Measurements from ENCODE around the gene TNNT3.

The TNNT3 gene

GRCh38 chr11:1936781-1937615, 17.5 kb downstream of the TNNT3 start:
- H3F3A ChIP-seq (ENCODE audit: insufficient read depth), result no peaks in the 10 kb centered on the region
- TF ChIP-seq CTCF (IDR thresholded peaks at IDR 0.05; ENCODE audit: insufficient read depth, low read length, poor library complexity, severe bottlenecking) (no peak), EZH2phosphoT487 (conservative IDR thresholded peaks at IDR 0.05; ENCODE audit: low read length) (no peak)
- H3K4me3 ChIP-seq (ENCODE audit: insufficient read depth, low read length, poor library complexity, severe bottlenecking), result no peak overlapping the region
- no peaks in the 10 kb centered on the region for H3K27me3 ChIP-seq (ENCODE audit: low read length)
- H3K4me2 ChIP-seq (ENCODE audit: low read depth, low read length, poor library complexity, severe bottlenecking), result no peak overlapping the region
- H3K79me2 ChIP-seq (ENCODE audit: insufficient read depth, low read length), result no peaks in the 10 kb centered on the region
- H3K36me3 ChIP-seq (ENCODE audit: low read length), result no peaks in the 10 kb centered on the region
- H3K9ac ChIP-seq (ENCODE audit: low read length), result no peak overlapping the region
- H2AFZ ChIP-seq (ENCODE audit: low read depth, low read length, severe bottlenecking), result no peak overlapping the region
- no peaks in the 10 kb centered on the region for H3K9me2 ChIP-seq (replicated peaks; ENCODE audit: insufficient read depth, low read length)
- H3K9me3 ChIP-seq (ENCODE audit: insufficient read depth, low read length), result no peaks in the 10 kb centered on the region
- no peak overlapping the region for H3K27ac ChIP-seq (ENCODE audit: low read depth, low read length)
- H4K20me1 ChIP-seq (ENCODE audit: low read depth, low read length), result no peaks in the 10 kb centered on the region

GRCh38 chr11:1937616-1938342, 18.3 kb downstream of the TNNT3 start:
- H3K4me3 ChIP-seq (ENCODE audit: insufficient read depth, low read length, poor library complexity, severe bottlenecking), result no peak overlapping the region
- H3K9me2 ChIP-seq (replicated peaks; ENCODE audit: insufficient read depth, low read length), result no peaks in the 10 kb centered on the region
- no peak overlapping the region for H3K9ac ChIP-seq (ENCODE audit: low read length)
- H3K4me2 ChIP-seq (ENCODE audit: low read depth, low read length, poor library complexity, severe bottlenecking), result no peak overlapping the region
- H3K79me2 ChIP-seq (ENCODE audit: insufficient read depth, low read length), result no peaks in the 10 kb centered on the region
- H3K9me3 ChIP-seq (ENCODE audit: insufficient read depth, low read length), result no peaks in the 10 kb centered on the region
- H2AFZ ChIP-seq (ENCODE audit: low read depth, low read length, severe bottlenecking), result no peak overlapping the region
- no peaks in the 10 kb centered on the region for H3K27me3 ChIP-seq (ENCODE audit: low read length)
- no peak for TF ChIP-seq EZH2phosphoT487 (conservative IDR thresholded peaks at IDR 0.05; ENCODE audit: low read length)
- TF ChIP-seq CTCF (IDR thresholded peaks at IDR 0.05; ENCODE audit: insufficient read depth, low read length, poor library complexity, severe bottlenecking), result no peak
- no peaks in the 10 kb centered on the region for H4K20me1 ChIP-seq (ENCODE audit: low read depth, low read length)
- H3K36me3 ChIP-seq (ENCODE audit: low read length), result no peaks in the 10 kb centered on the region
- H3F3A ChIP-seq (ENCODE audit: insufficient read depth), result no peaks in the 10 kb centered on the region
- no peak overlapping the region for H3K27ac ChIP-seq (ENCODE audit: low read depth, low read length)

- Histone ChIP-seq H3K27me3 (ENCODE audit: low read length) (no peaks in the 10 kb centered on the region), H3K9me2 (replicated peaks; ENCODE audit: insufficient read depth, low read length) (no peaks in the 10 kb centered on the region), H3K36me3 (ENCODE audit: low read length) (no peaks in the 10 kb centered on the region), H3K9ac (ENCODE audit: low read length) (no peak overlapping the region), H3K27ac (ENCODE audit: low read depth, low read length) (no peak overlapping the region), H2AFZ (ENCODE audit: low read depth, low read length, severe bottlenecking) (no peak overlapping the region), H3K9me3 (ENCODE audit: insufficient read depth, low read length) (no peaks in the 10 kb centered on the region), H3K4me2 (ENCODE audit: low read depth, low read length, poor library complexity, severe bottlenecking) (no peak overlapping the region), H3K79me2 (ENCODE audit: insufficient read depth, low read length) (no peaks in the 10 kb centered on the region), H3K4me3 (ENCODE audit: insufficient read depth, low read length, poor library complexity, severe bottlenecking) (no peak overlapping the region), H3F3A (ENCODE audit: insufficient read depth) (no peaks in the 10 kb centered on the region), H4K20me1 (ENCODE audit: low read depth, low read length) (no peaks in the 10 kb centered on the region)
- TF ChIP-seq CTCF (IDR thresholded peaks at IDR 0.05; ENCODE audit: insufficient read depth, low read length, poor library complexity, severe bottlenecking) (no peak), EZH2phosphoT487 (conservative IDR thresholded peaks at IDR 0.05; ENCODE audit: low read length) (no peak)
Observed at GRCh38 chr11:1938343-1939005, 19.0 kb downstream of the TNNT3 start.

All from SU-DHL-6 (cell line).